Activated CD4-positive, alpha-beta T cell treated with anti-CD3 and anti-CD28 coated beads, Interleukin-2, amount 50 U/mL, for 24 hours (primary cell): ENCODE measurements around the gene GALNT17.
"Not testable (repeated sequence)": the region's sequence is repeated elsewhere in the genome, so short reads cannot be mapped to it uniquely, and the experiment has no call there.

ENCODE experiments used
- DNase-seq, 2 donors: peaks; one replicate each; pipeline ENCODE4 v3.0.0-alpha.2; 2020; ENCODE audit warnings: low read depth in 1 of 2, low spot score in 1 of 2

Gene GALNT17

DNA sequence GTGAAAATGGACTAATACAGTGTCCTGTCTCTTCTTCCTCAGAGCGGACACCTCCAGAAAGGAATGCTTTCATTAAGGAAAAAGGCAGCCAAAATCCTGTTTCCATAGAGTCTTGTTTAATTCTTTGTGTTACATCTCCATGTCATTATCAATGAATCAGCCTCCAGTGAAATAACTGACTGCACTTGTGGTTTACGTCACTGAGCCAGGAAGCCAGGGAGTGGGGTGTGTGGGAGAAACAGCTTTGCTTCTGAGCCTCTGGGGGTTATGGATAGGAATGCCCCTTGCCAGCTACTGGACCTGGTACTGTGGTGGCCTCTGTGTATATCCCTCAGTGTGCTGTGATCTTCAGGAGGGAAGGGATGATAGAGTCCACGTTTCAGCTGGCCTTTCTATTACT is 416.8 kb downstream of the GALNT17 start:
- no peak for DNase-seq

DNA sequence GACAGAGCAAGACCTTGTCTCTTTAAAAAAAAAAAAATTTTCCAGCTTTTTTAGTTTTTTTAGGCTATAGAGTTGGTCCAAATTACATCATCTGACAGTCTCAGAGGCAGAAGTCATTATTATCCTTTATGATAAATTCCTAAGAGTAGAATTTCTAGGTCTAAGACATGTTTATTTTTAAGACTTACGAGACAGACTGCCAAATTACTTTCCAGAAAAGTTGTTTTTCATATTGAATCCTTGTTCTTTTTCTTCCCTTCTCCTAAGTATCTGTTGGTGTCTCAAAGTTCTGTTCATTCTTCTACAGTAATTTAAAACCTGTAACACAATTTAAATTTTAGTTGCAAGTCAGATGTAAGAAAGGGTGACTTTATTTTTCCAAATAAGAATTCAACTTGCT is 421.4 kb downstream of the GALNT17 start:
- DNase-seq = no peak

DNA sequence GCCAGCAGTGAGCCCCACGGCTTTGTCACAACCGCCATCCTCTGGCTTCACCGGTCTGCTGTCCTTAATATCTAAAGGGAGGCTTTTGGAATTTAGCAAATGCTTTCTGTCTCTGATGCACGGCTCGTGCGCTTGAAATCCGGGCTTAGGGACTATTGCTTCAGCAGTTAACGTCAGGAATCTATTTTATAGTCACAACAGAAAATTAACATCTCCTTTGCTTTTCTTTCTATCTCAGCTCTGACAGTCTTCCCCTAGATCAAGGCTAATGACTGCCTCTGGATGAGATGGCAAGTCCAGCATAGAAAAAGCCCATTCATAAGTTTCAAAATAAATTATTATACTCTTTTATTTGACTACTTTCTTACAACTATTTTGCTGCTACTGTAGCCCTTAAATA is 423.8 kb downstream of the GALNT17 start:
- no peak for DNase-seq

DNA sequence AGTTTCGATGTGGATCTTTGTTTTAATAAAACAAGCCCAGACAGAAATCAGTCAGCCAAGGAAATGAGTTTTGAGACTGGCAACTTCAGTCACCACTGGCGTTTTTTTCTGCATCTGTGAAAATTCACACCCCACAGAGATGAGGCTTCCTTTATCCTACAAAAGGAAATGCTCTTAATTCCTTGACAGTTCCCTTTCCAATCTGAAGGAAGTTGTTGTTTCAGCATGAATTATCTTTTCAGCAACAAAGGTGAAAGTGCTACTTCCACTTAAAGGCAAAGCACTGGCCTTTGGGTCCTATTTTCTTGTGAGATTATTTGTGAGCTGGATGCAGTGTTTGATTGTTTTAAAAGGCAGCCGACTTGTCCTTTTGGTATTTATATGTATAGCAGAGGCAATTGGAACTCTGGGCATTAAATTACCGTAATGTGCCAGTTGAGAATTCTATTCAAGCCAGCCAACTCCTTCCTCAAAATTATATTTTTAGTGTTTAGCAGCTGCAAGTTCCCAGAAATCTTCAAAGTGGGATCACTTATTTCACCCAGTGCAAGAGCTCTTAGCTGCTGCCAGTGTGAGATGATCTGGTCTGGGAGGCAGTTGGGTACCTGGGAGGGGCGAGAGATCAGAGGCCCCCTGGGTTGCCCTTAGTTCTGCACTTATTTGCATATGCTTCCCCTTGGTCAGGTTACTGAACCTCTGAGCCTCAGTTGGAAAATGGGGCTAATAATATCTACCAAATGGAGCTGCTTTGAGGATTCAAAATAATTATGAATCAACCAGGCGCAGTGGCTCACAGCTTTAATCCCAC is 427.1 kb downstream of the GALNT17 start:
- no peak for DNase-seq

DNA sequence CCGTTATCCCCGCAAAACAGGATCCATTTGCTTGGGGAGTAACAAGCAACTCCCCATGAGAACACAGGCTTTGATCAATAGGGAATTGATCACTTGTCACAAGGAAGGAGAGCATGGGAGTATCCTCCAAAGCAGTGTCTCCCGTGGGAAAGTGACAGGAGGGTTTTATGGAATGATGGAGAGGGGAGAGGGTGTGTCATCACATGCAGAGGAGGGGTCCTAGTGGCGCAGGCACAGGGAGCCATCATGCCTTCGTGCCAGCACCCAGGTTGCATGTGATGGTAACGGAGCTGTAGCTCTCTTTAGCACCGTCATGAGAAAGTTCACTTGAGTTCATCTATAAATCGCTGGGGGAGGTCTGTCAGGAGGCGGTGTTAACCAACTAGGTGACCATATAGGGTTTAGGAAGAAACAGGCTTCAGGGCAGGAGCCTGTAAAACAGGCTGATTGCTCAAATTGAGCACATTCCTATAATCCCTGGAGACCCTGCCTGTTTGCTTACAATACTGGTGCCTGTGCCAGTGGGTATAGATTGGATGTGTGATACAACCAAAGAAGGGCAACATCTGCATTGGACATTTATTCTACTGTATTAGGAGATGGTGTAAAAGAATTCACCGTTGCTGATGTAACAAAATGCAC is 428.5 kb downstream of the GALNT17 start:
- DNase-seq = no peak

DNA sequence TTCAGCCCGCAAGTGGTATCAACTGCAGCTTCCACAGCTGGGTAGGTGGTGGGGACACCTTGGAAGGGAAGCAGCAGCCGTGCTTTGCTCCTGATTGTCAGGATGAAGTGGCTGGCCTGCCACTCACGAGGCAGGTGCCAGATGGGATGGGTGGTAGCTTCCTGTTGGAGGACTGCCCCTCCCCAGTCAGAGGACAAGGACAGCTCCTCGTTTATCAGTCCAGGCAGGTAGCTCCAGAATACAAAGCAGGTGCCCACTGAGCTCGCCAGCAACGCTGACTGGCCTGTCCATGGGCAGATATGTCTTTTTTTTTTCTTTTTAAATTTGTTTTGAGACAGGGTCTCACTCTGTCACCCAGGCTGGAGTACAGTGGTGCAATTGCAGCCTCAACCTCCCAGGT is 431.3 kb downstream of the GALNT17 start:
- no peak for DNase-seq

DNA sequence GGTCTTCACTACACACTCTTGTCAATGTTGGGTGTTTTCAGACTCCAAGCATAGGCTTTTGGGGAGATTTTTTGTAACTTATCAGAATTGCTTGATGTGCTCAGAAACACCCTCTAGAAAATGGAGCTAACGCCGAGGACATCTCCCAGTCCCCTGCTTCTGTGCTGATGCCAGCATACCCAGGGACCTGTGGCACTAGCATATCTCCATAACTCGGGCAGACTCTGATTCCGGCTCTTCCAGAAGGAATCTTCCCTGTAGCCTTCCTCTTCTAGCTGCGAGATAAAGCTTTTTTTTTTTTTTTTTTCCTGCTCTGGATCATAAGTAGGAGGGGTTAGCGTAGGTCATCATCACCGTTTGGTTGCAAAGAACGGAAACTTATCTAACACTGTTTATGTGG is 434.4 kb downstream of the GALNT17 start:
- no peak for DNase-seq

DNA sequence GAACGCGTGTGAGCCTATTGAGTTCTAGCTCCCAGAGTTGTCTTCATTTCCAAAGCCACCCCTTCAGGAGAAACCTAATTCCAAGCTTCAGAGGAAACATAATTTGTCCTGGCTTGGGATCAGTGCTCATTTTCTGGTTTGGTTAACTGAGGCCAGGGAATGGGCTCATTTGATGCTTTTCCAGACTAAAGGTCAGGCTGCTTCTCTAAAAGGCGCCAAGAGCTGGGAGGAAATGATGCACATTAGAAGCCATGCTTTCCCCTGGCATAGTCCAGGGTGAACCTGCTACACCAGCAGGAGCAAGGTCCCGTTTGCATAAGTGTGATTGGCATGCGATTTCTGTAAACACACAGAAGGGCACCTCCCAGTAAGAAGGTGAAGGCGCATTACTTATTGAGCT is 435.0 kb downstream of the GALNT17 start:
- no peak for DNase-seq

DNA sequence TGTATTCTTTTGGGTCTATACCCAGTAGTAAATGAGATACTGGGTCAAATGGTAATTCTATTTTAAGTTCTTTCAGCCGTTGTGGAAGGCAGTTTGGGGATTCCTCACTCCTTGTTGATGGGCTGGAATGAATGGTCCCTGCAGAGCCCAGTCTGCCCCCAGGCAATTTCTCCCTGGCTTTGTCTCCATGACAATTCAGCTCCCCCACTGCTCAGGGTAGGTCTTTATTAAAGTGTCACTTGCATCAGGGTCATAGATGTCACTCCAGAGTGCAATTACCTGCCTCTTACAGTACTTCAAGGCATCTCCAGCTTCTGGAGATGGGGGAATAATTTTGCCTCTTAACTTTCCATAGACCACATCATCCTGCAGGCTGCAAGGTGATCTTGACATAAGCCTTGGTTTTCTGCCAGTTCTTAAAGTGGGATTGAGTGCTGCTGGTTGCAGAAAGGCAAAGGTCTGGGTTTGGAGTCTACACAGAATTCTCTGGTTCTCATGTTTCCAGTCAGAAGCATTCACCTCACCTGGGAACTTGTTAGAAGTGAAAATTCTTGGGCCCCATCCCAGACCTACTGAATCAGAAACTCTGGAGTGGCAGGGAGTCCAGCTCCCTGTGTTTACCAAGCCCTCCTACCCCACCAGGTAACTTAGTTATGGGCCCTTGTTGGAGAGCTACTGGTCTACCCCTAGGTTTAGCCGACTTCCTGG is 442.4 kb downstream of the GALNT17 start:
- no peak for DNase-seq

DNA sequence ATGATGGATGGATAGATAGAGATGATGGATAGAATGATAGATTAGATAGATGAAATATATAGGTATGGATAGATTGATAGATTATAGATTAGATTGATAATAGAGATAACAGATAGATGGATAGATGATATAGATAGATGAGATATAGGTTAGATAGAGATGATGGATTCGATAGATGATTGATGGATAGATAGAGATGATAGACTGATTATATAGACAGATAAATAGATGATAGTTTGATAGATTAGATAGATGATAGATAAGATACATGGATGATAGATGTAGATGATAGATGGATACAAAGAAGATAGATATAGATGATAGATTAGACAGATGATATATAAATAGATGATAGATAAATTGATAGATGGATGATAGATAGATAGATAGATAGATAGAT is 448.1 kb downstream of the GALNT17 start:
- DNase-seq = no peak

DNA sequence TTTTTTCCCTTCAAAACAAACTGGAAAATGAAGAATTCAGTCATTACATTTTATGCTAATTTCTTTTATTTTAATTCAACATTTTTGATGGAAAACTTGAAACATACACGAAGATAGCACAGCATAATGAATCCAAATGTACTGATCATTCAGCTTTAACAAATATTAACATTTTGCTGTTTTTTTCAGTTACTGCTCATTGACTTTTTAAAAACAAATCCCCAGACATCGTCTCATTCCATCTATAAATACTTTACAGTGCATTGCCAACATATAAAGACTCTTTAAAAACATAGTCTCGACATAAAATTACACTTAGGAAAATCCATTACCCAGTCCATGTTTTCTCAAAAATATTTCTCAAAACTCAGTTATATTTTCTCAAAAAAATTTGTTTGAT is 452.3 kb downstream of the GALNT17 start:
- no peak for DNase-seq

DNA sequence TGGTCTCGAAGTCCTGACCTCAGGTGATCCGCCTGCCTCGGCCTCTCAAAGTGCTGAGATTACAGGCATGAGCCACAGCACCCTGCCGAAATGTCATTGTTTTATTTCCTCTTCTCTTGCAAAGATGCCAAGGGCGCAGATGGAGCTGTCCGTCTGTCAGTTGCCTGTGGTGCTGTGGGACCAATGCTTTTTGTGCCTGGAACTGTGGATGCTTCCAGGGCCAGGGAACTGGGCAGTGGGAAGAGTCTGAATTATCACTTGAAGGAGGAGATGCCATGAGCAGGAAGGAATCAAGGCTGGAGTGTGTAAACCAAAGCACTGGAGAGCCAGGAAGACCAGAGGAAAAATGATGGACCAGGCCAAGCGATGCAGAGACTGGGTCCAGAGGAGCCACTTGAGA is 459.9 kb downstream of the GALNT17 start:
- no peak for DNase-seq

DNA sequence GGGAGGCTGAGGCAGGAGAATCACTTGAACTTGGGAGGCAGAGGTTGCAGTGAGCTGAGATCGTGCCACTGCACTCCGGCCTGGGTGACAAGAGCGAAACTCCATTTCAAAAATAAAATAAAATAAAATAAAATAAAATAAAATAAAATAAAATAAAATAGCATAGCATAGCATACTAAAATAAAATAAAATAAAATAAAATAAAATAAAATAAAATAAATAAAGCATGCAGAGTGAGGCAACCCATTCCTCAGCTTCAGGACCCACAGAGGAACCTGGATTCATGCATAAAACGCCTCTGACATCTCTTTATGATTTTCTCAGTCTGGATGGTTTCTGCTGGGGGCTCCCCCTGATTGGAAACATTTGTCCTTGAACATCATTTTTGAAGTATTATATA is 460.4 kb downstream of the GALNT17 start:
- DNase-seq = not testable (repeated sequence)

DNA sequence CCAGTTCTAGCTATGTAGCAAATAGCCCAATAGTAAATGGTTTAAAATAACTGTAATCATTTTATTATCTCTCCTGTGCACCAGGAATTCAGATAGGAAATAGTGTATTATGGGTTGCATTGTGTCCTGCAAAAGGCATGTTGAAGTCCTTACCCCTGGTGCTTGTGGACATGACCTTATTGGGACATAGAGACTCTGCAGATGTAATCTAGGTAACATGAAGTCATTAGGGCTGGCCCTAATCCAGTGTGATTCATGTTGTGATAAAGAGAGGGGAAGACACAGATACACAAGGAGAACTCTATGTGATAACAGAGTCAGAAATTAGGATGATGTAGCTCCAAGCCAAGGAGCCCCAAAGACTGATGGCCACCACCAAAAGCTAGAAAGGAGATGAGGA is 462.8 kb downstream of the GALNT17 start:
- no peak for DNase-seq

DNA sequence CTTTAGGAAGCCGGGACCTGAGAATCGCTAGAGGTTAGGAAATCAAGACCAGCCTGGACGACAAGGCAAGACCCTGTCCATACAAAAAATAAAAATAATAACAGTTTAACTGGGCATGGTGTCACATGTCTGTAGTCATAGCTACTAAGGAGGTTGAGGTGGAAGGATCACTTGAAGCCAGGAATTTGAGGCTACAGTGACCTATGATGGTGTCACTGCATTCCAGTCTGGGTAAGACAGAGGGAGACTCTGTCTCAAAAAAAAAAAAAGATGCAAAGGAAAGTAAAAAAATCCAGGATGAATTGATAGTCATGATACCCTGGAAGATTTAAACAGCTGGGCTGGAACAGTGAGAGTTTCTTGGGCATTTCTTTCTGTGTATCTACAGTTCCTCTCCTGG is 463.2 kb downstream of the GALNT17 start:
- DNase-seq = no peak

DNA sequence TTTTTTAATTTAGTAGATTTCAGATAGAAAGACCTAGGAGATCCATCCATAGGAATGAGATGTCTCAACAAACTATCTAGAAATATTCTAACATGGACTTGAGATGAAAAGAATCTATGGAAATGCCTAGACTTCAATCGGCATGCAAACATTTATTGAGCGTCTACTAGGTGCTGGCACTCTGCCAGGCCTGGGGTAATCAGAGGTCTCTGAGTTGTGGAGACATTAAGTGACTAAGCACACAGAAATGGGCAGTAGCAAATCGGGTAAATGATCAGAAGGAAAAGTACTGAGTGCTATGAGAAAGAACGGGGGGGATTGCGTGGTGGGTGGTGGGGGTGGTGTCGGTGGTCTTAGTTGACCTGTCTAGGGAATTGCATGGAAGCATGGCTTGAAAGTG is 466.6 kb downstream of the GALNT17 start:
- DNase-seq = no peak

DNA sequence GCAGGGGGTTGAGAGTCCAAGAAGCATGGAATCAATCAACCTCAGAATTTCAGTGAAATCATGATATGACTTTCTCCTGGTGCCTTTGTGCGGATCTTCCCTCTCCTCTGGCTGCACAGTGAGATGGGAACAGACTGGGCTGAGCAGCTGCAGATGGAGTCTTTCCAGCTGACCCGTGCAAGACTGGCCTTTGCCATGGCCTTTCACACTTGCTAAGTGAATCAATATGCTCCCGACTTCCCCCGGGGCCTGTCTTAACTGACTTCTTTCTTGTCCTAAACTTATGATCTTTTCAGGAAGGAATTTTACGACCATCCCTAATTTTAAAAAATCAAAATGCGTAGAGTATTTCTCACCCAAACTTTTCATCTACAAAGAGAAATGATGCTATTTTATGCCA is 469.9 kb downstream of the GALNT17 start:
- no peak for DNase-seq

DNA sequence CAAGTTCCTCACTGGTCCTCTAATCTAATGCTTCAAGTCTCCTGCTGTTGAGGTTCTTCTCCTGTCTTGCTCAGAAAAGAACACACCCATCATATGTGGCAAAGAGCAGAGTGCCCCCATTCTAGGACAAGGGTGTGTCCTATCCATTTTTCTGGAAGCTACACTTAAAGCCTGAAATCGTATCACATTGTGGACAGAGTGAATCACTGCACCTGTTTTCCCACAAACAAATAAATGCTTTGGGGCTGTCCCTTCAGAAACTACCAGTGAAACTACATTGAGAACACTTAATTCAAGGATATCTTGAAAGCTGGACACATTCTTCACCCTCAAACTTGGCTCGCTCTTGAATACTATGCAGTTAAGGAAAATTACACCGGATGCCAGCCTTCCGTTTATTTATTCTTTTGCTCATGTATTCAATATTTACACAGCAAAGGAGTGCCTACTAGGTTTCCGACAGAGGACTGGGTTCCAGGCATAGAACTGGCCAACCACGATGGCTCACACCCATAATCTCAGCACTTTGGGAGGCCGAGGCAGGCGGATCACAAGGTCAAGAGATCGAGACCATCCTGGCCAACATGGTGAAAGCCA is 473.0 kb downstream of the GALNT17 start:
- no peak for DNase-seq

DNA sequence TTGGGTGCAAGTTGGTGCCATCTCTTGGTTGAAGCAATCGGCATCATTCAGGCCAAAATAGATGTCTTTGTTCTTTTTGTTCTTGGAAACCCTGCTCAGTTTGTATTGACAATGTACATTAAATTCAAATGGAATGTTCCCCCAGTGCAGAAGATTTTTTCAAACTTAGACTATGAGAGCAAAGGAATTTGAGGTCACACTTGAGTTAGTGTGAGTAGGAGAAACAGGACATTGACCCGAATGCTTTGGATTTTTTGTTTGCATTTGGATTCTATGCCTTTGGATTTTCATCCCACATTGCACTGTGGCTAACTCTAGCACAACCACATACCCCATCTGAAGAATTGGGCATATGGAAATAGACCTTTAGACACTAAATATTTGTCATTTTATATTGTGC is 480.0 kb downstream of the GALNT17 start:
- no peak for DNase-seq

DNA sequence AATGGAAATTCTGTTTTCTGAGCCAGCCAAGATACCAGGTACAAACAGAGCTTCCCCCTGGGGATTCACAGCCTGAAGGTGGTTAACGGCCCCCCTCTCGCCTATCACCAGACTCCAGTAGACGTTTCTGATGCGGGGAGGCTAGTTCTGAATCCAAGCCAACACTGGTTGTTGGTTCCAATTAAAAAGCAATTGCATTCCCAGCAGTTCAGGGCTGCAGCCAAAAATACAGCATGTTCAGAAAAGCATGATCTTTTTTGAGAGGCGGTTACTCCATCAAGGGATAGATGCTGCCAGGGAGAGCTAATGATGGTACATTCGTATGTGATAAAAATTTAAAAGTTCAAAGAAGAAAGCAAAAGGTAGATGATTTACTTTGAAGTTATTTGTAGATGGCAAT is 481.0 kb downstream of the GALNT17 start:
- DNase-seq = no peak

DNA sequence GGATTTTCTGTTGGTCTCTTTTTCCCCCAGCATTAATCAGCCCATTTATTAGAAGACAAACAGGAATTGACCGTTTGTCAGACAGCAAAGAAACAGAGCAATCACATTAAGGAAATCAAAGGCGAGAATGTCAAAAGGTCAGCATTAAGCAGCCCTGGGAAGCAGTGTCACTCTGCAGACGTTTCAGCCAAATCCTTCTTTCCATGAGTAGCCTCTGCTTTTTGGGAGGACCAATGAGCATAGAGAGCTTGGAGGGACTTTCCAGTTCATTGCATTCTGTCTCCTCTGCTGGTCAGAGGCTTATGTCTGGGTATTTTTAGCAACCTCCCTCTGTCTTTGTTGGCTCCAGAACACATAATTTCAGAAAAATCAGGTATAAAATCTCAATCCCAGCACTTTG is 481.4 kb downstream of the GALNT17 start:
- no peak for DNase-seq

DNA sequence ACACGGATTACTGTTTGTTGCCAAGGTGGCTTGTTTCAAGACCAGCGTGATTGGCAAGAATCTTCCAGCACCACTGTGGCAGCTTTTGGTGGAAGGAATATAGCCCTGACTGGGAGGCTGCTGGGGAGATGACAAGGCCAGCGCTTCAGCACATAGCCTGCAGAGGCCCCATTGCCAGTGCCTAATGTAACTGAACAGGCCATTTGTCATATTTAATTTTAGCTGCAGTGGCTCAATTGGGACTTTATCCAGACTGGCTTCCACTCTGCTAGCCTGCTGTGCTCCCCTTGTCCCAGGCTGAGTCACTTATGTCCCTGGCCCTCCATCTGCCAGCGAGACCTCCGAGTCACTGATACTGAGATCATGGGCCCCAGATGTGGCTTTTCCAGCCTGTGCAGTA is 483.1 kb downstream of the GALNT17 start:
- no peak for DNase-seq
